Panc1 (cell line): ENCODE measurements around the gene PLPP7. TPM values are rescaled to one million over a fixed set of nuclear protein-coding genes. Genes with fewer than 3 reads are reported as not detected.

Experiments used
- ATAC-seq: fragments of 200-7000 bp; cut with Tn5 transposase; 2 replicates; pipeline ENCODE4 v1.9.1; 2020; ENCODE audit warnings: mild to moderate bottlenecking, moderate library complexity
- BruUV-seq: library from RNA; stranded (reverse); fragments of 400-500 nt; replicated peaks from 2 replicates; lab custom pipeline; 2021; lab: Mats Ljungman, UMichigan
- CTCF ChIA-PET: fragments of 300-600 bp; sonication (Branson Sonifier 250); formaldehyde crosslinking; loops from one replicate; lab custom pipeline; 2022; ENCODE audit warnings: antibody characterized with exemption; lab: Charles Lee
- POLR2A ChIA-PET: fragments of 300-600 bp; sonication (Branson Sonifier 250); formaldehyde crosslinking; loops from one replicate; lab custom pipeline; 2022; ENCODE audit warnings: antibody characterized with exemption; lab: Charles Lee
- DNase-seq: peaks from one replicate; pipeline ENCODE4 v3.0.0-alpha.2; 2010; ENCODE audit warnings: low read depth, low spot score
- H3K27ac ChIP-seq: 2 replicates; pipeline ENCODE4 v1.5.1; 2011; ENCODE audit warnings: mild to moderate bottlenecking, low read length, inconsistent platforms
- H3K27me3 ChIP-seq: fragments of 200-500 bp; sonication (Bioruptor generic); 2 replicates; pipeline ENCODE4 v1.6.0; 2014; ENCODE audit warnings: low read length, inconsistent platforms; ENCODE audit not compliant: control insufficient read depth, insufficient read depth
- H3K36me3 ChIP-seq: fragments of 200-500 bp; sonication (Bioruptor generic); 2 replicates; pipeline ENCODE4 v1.5.1; 2014; ENCODE audit warnings: inconsistent platforms, mild to moderate bottlenecking, low read length, moderate library complexity; ENCODE audit not compliant: control insufficient read depth, insufficient read depth
- H3K4me1 ChIP-seq: 2 replicates; pipeline ENCODE4 v1.5.1; 2011; ENCODE audit warnings: inconsistent platforms, mild to moderate bottlenecking, low read length, moderate library complexity; ENCODE audit not compliant: control insufficient read depth, insufficient read depth
- H3K4me3 ChIP-seq, 2 experiments: 2 replicates each; pipeline ENCODE4 v1.5.1; 2011 to 2012; ENCODE audit warnings: low read depth in 2 of 2, low read length in 2 of 2, mild to moderate bottlenecking in 2 of 2, inconsistent platforms in 1 of 2, moderate library complexity in 1 of 2
- H3K9me3 ChIP-seq: fragments of 200-500 bp; sonication (Bioruptor generic); 2 replicates; pipeline ENCODE4 v1.5.1; 2014; ENCODE audit warnings: low read depth, mild to moderate bottlenecking, inconsistent platforms, low read length, moderate library complexity; ENCODE audit not compliant: control insufficient read depth, insufficient read depth
- POLR2AphosphoS5 ChIP-seq: IDR thresholded peaks from 2 replicates; pipeline ENCODE4 v1.6.1; 2012; ENCODE audit warnings: mild to moderate bottlenecking, low read depth, low read length, moderate library complexity
- SIN3A ChIP-seq: IDR thresholded peaks from 2 replicates; pipeline ENCODE4 v1.6.1; 2012; ENCODE audit warnings: low read depth, mild to moderate bottlenecking, low read length, moderate library complexity, borderline replicate concordance; ENCODE audit not compliant: insufficient read depth
- TCF7L2 ChIP-seq: IDR thresholded peaks from 2 replicates; pipeline ENCODE4 v1.6.1; 2011; ENCODE audit warnings: mild to moderate bottlenecking, low read depth, low read length, inconsistent platforms
- in situ Hi-C: cut with HindIII; loops from 2 replicates; pipeline ENCODE4 v1.10.0; 2016; ENCODE audit warnings: low sequenced_read_pairs, low pct_unique_long_range_greater_than_20kb
- intact Hi-C: fragments of 100-400 bp; cut with micrococcal nuclease; formaldehyde crosslinking; loops from one replicate; pipeline ENCODE4 v1.10.0; 2022; ENCODE audit not compliant: unreplicated experiment
- total RNA-seq: library from RNA; stranded (reverse); gene quantifications from one replicate; pipeline ENCODE4 v1.2.1, GENCODE V29; 2021; ENCODE audit not compliant: unreplicated experiment
- TF ChIP-seq, protein P1 (sequence below): fragments of 450-650 bp; IDR thresholded peaks from 2 replicates; pipeline ENCODE4 v1.5.1; 2017; ENCODE audit warnings: mild to moderate bottlenecking
- TF ChIP-seq, protein P2 (sequence below), 2 experiments: IDR thresholded peaks; 2 replicates each; pipeline ENCODE4 v1.6.1; 2011 to 2012; ENCODE audit warnings: low read depth in 2 of 2, control low read depth in 1 of 2, low read length in 1 of 2, mild to moderate bottlenecking in 1 of 2, moderate library complexity in 1 of 2; ENCODE audit not compliant: insufficient read depth in 1 of 2

The PLPP7 gene
- total RNA-seq, 1 experiment from 2014 or later = 3.3 TPM

DNA sequence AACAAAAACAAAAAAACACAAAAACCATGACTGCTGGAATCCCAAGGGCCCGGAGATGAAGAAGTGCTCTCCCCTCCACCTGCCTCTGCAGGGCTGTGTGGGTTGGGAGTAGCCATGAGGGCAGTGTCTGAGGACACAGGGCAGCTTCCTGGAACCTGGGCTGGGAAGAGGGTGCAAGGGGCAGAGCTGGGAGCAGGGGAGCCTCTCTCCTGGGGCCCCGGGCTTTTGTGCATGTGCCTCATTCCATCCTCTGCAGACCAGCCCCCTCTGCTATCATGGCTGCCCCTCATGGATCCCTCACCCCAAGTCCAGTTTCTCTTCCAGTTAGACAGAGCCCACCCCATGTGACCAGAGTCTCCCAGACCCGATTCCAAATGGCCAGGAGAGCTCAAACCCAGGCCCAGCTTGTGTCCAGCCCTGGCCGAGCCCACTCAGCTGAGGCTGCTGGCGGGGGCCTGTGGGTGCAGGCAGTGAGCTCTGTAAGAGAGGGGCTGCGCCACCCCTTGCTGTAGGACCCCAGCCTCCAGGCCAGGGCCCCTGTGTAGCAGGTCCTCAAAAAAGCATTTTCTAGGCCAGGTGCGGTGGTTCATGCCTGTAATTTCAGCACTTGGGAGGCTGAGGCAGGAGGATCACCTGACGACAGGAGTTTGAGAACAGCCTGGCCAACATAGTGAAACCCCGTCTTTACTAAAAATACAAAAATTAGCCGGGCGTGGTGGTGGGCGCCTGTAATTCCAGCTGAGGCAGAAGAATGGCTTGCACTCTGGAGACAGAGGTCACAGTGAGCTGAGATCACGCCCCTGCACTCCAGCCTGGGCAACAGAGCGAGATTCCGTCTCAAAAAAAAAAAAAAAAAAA, 44.5 kb downstream of the PLPP7 start:
- no peaks in the 10 kb centered on the region for H3K27me3 ChIP-seq
- CTCF ChIA-PET = no interaction called here
- ATAC-seq (no peak), DNase-seq (no peak)
- H3K27ac ChIP-seq = no peak overlapping the region
- in situ Hi-C loops = no loop called here
- no TSS peak for BruUV-seq
- H3K9me3 ChIP-seq = no peaks in the 10 kb centered on the region
- no peak overlapping the region for H3K4me3 ChIP-seq
- H3K4me1 ChIP-seq = no peaks in the 10 kb centered on the region; the same call in 1 of the 2 replicates
- H3K36me3 ChIP-seq = no peaks in the 10 kb centered on the region
- intact Hi-C loops = loop anchor here (2.0 kb wide), 1 partner anchor 155 kb away; no protein-coding TSS in a partner anchor
- POLR2A ChIA-PET = no interaction called here
- TF ChIP-seq, protein P1, sequence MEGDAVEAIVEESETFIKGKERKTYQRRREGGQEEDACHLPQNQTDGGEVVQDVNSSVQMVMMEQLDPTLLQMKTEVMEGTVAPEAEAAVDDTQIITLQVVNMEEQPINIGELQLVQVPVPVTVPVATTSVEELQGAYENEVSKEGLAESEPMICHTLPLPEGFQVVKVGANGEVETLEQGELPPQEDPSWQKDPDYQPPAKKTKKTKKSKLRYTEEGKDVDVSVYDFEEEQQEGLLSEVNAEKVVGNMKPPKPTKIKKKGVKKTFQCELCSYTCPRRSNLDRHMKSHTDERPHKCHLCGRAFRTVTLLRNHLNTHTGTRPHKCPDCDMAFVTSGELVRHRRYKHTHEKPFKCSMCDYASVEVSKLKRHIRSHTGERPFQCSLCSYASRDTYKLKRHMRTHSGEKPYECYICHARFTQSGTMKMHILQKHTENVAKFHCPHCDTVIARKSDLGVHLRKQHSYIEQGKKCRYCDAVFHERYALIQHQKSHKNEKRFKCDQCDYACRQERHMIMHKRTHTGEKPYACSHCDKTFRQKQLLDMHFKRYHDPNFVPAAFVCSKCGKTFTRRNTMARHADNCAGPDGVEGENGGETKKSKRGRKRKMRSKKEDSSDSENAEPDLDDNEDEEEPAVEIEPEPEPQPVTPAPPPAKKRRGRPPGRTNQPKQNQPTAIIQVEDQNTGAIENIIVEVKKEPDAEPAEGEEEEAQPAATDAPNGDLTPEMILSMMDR = no peak
- TF ChIP-seq POLR2AphosphoS5 = no peak
- TF ChIP-seq SIN3A = no peak
- TF ChIP-seq, protein P2, sequence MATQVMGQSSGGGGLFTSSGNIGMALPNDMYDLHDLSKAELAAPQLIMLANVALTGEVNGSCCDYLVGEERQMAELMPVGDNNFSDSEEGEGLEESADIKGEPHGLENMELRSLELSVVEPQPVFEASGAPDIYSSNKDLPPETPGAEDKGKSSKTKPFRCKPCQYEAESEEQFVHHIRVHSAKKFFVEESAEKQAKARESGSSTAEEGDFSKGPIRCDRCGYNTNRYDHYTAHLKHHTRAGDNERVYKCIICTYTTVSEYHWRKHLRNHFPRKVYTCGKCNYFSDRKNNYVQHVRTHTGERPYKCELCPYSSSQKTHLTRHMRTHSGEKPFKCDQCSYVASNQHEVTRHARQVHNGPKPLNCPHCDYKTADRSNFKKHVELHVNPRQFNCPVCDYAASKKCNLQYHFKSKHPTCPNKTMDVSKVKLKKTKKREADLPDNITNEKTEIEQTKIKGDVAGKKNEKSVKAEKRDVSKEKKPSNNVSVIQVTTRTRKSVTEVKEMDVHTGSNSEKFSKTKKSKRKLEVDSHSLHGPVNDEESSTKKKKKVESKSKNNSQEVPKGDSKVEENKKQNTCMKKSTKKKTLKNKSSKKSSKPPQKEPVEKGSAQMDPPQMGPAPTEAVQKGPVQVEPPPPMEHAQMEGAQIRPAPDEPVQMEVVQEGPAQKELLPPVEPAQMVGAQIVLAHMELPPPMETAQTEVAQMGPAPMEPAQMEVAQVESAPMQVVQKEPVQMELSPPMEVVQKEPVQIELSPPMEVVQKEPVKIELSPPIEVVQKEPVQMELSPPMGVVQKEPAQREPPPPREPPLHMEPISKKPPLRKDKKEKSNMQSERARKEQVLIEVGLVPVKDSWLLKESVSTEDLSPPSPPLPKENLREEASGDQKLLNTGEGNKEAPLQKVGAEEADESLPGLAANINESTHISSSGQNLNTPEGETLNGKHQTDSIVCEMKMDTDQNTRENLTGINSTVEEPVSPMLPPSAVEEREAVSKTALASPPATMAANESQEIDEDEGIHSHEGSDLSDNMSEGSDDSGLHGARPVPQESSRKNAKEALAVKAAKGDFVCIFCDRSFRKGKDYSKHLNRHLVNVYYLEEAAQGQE (IDR thresholded peaks at IDR 0.05; ENCODE audit: insufficient read depth in 1 of 2, low read depth in 2 of 2, low read length in 1 of 2) = no peak
- no peak for TF ChIP-seq TCF7L2

DNA sequence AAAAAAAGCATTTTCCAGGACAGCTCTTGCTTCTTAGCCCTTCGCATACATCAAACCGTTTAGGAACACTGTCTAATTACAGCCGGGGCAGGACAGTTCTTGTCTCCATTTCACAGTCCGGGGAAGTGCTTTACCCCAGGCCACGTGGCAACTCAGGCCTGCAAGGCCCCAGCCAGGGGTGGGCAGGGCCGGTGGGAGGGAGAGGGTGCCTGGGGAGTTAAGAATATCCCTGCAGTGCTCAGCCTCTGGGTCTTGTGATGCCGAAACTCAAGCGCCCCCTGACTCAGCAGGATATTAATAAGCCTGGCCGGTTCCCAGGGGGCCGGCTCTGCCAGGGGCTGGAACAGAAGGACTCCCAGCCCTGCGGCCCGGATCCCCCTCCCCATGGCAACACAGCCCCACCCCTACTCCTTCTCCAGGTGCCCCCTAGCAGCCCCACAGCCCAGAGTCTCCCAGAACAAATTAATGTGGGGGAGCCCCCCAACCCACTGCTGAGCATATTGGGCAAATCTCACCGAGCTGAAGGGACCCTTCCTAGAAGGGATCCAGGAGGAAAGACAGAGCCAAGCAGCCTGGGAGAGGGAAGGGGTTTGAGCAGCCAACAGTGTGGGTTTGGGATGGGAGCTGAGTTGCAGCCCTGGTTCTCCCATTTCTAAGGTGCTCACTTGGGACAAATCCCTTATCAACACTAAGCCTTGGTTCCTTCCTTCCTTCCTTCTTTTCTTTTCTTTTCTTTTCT, 45.3 kb downstream of the PLPP7 start:
- in situ Hi-C loops (no loop called here), intact Hi-C loops (loop anchor here (2.0 to 5.0 kb wide), 2 partner anchors 156 to 277 kb away; no protein-coding TSS in a partner anchor)
- no peak for ATAC-seq

More for the DNA sequence above, 45.3 kb downstream of the PLPP7 start:
- no peak overlapping the region for H3K27ac ChIP-seq
- no peaks in the 10 kb centered on the region; the same call in 1 of the 2 replicates for H3K4me1 ChIP-seq
- DNase-seq = no peak
- TF ChIP-seq POLR2AphosphoS5 (no peak), SIN3A (no peak), TCF7L2 (no peak)
- TF ChIP-seq, protein P1 = no peak
- TF ChIP-seq, protein P2 (IDR thresholded peaks at IDR 0.05; ENCODE audit: insufficient read depth in 1 of 2, low read depth in 2 of 2, low read length in 1 of 2) = no peak
- no peaks in the 10 kb centered on the region for H3K36me3 ChIP-seq
- POLR2A ChIA-PET = no interaction called here
- H3K27me3 ChIP-seq = no peaks in the 10 kb centered on the region
- CTCF ChIA-PET = no interaction called here
- no peak overlapping the region for H3K4me3 ChIP-seq
- BruUV-seq = no TSS peak
- H3K9me3 ChIP-seq = no peaks in the 10 kb centered on the region
